NCI-H446 treated with DMSO at 0.1 percent for 48 hours (cell line): ENCODE measurements around the gene RITA1.
"Not testable (repeated sequence)": the region's sequence is repeated elsewhere in the genome, so short reads cannot be mapped to it uniquely, and the experiment has no call there.

Experiments used
- DNase-seq: peaks from one replicate; lab custom pipeline; 2025; lab: John Stamatoyannopoulos, UW

RITA1 gene

DNA sequence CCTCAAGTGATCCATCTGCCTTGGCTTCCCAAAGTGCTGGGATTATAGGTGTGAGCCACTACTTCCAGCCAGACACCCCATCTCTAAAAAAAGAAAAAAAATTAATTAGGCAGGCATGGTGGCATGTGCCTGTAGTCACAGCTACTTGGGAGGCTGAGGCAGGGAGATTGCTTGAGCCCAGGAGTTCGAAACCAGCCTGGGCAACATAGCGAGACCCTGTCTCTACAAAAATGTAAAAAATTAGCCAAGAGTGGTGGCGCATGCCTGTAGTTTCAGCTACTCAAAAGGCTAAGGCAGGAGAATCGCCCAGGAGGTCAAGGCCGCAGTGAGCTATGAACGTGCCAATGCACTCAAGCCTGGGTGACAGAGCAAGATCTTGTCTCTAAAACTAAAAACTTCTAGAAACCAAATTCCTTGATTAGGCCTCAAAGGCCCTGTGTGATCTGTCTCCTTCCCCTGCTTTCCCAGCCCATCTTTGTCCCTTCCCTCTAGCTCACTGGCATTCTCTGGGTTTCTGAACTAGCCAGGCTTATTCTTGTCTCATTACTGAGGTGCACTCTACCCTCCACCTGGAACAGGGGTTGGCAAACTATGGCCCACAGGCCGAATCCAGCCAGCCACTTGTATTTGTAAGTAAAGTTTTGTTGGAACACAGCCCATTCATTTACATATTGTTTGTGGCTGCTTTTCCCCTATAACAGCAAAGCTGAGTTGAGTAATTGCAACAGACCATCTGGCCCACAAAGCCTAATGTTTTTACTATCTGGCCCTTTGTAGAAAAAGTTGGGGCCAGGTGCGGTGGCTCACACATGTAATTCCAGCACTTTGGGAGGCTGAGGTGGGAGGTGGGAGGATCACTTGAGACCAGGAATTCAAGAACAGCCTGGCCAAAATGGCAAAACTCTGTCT is 18.6 kb downstream of the RITA1 start:
- no peak for DNase-seq

GRCh38 chr12:113204804-113205203 is 19.3 kb downstream of the RITA1 start:
- no peak for DNase-seq

- not testable (repeated sequence) for DNase-seq
These were observed 21.3 kb downstream of the RITA1 start for GRCh38 chr12:113206802-113207201.

GRCh38 chr12:113207613-113208040 is 22.1 kb downstream of the RITA1 start:
- no peak for DNase-seq

DNA sequence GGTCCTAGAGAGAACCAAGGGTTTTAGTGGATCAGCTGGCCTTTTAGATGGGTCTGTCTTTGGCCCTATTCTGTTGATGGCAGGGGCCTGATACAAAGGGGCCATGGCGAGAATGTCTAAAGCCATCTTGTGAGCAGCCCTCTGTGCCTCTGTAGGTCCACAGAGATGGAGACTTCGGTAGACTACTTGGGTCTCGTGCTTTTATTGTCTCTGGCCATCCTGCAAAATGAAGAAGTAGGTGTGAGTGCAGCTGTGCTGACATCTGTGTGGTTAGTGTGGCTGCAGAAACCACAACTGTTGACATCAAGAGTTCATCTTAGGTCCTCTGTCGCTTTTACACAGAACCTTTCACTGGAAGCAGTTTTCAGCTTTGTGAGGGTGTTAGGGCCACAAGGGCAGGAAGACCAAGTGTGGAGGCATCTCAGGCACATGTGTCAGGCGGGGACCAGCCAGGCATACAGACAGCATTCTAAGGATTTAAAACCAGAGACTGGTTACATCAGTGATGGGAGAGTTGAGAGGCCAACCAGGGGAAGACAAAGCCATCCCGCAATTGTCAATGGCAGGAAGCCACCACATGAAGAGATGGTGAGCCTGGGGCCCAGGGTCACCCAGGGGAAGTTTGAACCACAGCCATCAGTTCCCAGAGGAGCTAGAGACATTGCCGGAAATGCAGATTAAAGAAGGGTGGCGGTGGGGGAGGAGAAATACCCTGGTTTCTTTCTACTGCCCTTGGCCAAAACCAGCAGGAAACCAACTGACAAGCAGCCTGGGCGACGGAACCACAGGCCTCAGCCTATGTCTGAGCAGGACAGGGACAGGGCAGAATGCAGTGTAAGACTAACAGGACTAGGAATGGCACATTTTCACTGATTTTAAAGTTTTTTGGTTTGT is 22.8 kb downstream of the RITA1 start:
- DNase-seq: no peak

- DNase-seq: no peak
These were observed 25.6 kb downstream of the RITA1 start for GRCh38 chr12:113211160-113211559.

DNA sequence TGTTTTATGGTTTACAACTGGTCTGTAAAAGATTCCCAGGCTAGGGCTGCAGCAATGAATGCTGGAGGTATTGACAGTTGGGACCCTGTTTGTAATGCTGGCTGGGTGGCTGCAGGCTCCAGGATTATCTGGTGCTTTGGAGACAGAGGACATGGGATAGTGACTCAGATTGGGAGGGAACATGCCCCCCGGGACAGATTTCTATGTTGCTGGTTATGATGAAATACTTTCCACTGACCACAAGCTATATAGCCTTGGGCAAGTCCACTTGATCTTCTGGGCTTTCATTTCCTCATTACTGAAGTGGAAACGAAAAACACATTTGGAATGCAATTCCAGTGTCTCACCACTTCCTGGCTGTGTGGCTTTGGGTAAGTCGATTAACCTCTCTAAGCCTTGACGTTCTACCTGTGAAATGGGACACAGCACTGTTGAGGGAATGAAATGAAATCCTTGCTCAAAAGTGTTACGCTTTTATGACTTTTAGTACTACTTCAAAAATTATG is 29.4 kb downstream of the RITA1 start:
- no peak for DNase-seq

- no peak for DNase-seq
These were observed 30.5 kb downstream of the RITA1 start for GRCh38 chr12:113216027-113216426.

DNA sequence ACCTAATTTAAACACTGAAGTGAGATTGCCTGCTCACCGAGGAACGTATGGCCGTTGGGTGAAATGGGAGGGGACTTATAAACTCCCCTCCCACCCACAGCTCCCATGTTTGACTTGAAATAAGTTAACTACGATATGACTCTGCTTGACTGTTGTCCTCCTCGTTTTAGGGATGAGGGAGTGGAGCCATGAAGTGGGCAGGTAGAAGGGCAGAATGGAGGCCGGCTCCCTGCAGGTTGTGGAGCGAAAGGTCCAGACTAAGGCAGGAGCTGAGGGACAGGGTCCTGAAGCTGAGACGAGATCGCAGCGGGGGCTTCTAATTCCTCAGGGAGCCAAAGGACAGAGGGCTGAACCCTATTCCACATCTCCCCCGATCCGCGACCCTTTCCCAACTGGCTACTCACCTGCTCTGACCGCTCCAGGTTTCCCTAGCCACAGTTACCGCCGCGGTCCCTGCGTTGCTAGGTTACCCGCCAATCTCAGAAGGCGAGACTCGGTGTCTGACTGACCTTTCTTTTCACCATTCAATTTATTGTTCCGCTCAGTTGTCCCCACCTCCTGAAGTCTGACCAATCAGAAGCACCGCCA is 35.2 kb downstream of the RITA1 start:
- DNase-seq: no peak

- peak; percentile 100 for DNase-seq
These were observed 35.9 kb downstream of the RITA1 start, which contains the start of gene TPCN1 for GRCh38 chr12:113221181-113221996. TPCN1 (plus strand) TSS chr12:113221464; CDS start chr12:113226853, 5,389 bp downstream.

GRCh38 chr12:113221997-113222729 is 36.6 kb downstream of the RITA1 start:
- no peak for DNase-seq

DNA sequence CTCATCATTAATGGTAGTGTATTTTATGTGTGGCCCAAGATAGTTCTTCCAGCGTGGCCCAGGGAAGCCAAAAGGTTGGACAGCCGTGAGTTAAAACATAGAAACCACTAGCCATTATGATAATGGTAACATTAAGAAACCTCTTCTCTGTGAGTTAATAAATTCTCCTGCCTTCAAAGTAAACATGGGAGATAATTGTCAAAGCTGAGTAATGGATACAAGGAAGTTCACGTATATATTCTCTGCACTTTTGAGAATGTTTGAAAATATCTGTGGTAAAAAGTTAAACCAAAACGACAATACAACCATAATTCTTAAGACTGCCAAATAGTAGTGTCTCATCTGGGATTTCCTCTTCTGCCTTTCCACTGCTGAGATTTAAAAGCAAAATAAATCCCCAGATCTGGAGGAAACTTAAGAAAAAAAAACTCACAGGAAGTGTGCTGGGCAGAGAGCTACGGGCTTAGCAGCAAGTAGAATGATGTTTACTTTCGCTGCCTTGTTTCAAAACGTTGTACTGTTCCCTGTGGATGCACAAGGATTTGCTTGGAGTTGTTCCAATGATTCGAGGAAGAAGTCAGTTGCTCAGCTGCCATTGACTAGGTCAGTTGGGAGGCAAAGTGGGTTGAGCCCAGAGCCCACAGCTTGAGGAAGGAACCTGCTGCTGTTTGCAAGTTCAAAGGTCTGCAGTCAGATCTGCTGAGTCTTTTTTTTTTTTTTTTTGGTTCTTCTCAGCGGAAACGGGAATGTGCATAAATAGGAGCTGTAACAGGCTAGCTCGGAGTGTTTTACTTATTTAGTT is 37.4 kb downstream of the RITA1 start:
- peak; percentile 72 for DNase-seq

DNA sequence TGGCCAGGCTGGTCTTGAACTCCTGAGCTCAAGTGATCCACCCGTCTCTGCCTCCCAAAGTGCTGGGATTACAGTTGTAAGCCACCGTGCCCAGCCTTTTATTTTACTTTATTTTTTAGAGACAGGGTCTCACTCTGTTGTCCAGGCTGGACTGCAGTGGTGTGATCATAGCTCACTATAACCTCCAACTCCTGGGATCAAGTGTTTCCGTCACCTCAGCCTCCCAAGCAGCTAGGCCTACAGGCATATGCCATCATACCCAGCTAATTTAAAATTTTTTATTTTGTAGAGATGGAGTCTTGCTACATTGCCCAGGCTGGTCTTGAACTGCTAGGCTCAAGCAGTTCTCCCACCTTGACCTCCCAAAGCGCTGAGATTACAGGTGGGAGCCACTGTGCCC is 39.4 kb downstream of the RITA1 start:
- DNase-seq: no peak

- peak; percentile 12 for DNase-seq
These were observed 41.4 kb downstream of the RITA1 start for GRCh38 chr12:113226696-113227568.

- no peak for DNase-seq
These were observed 42.3 kb downstream of the RITA1 start for GRCh38 chr12:113227686-113228391.

- no peak for DNase-seq
These were observed 43.0 kb downstream of the RITA1 start for GRCh38 chr12:113228394-113229028.
